DOHH2 (cell line): ENCODE measurements around the gene CBX4.

Source experiments
- EZH2phosphoT487 ChIP-seq: fragments of 200-600 bp; sonication (generic); IDR thresholded peaks from 2 replicates; pipeline ENCODE4 v1.6.1; 2017; ENCODE audit warnings: borderline replicate concordance, mild to moderate bottlenecking, antibody characterized with exemption, low read length, moderate library complexity, mixed read lengths
- TF ChIP-seq, protein P1 (sequence below): fragments of 200-600 bp; sonication (generic); IDR thresholded peaks from one replicate; pipeline ENCODE4 v1.5.1; 2014; ENCODE audit warnings: antibody characterized with exemption, mild to moderate bottlenecking, low read depth, low read length; ENCODE audit not compliant: poor library complexity, severe bottlenecking

DNA sequence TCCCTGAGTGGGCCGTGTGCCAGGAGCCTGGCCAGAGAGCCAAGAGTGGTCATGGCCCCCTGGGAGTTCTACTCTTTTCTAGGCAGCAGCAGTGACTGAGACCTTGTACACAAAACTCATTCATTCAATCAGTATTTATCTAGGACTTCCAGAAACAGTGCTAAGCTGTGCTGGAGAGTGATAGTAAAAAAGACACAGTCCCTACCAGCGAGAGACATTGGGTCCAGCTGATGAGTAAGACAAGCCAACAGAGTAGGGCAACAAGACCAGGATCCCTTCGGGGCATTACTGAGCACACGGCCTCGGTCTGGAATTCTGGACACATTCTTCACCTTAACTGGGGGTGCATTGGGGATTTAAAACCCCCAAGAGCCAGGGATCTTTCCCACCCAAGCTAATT, 20.2 kb downstream of the CBX4 start:
- TF ChIP-seq, protein P1, sequence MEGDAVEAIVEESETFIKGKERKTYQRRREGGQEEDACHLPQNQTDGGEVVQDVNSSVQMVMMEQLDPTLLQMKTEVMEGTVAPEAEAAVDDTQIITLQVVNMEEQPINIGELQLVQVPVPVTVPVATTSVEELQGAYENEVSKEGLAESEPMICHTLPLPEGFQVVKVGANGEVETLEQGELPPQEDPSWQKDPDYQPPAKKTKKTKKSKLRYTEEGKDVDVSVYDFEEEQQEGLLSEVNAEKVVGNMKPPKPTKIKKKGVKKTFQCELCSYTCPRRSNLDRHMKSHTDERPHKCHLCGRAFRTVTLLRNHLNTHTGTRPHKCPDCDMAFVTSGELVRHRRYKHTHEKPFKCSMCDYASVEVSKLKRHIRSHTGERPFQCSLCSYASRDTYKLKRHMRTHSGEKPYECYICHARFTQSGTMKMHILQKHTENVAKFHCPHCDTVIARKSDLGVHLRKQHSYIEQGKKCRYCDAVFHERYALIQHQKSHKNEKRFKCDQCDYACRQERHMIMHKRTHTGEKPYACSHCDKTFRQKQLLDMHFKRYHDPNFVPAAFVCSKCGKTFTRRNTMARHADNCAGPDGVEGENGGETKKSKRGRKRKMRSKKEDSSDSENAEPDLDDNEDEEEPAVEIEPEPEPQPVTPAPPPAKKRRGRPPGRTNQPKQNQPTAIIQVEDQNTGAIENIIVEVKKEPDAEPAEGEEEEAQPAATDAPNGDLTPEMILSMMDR, result no peak
- no peak for TF ChIP-seq EZH2phosphoT487
